GM23338 (cell line): ENCODE results near the gene TMEM116. TPM values are rescaled to one million over a fixed set of nuclear protein-coding genes. Genes with fewer than 3 reads are reported as not detected.

ENCODE experiments used
- ATAC-seq: fragments of 200-7000 bp; cut with Tn5 transposase; 3 replicates; pipeline ENCODE4 v1.9.1; 2020
- DNase-seq: peaks from one replicate; pipeline ENCODE4 v3.0.0-alpha.2; 2015; ENCODE audit warnings: low spot score
- H2AFZ ChIP-seq: fragments of 200-600 bp; sonication (generic); 2 replicates; pipeline ENCODE4 v1.8.0; 2016; ENCODE audit warnings: antibody characterized with exemption, mild to moderate bottlenecking, moderate library complexity
- H3F3A ChIP-seq: fragments of 200-600 bp; sonication (generic); replicated peaks from 2 replicates; pipeline ENCODE4 v1.8.0; 2017; ENCODE audit warnings: antibody characterized with exemption, mixed run types, low read depth
- H3K27ac ChIP-seq: fragments of 200-600 bp; sonication (generic); 2 replicates; pipeline ENCODE4 v1.6.1; 2016; ENCODE audit warnings: low read depth
- H3K27me3 ChIP-seq: fragments of 200-600 bp; sonication (generic); 2 replicates; pipeline ENCODE4 v1.8.0; 2016; ENCODE audit warnings: mild to moderate bottlenecking, mixed run types, moderate library complexity; ENCODE audit not compliant: insufficient read depth
- H3K36me3 ChIP-seq: fragments of 200-600 bp; sonication (generic); 2 replicates; pipeline ENCODE4 v1.8.0; 2016; ENCODE audit warnings: mild to moderate bottlenecking; ENCODE audit not compliant: insufficient read depth
- H3K4me1 ChIP-seq: fragments of 200-600 bp; sonication (generic); 2 replicates; pipeline ENCODE4 v1.8.0; 2016; ENCODE audit warnings: mild to moderate bottlenecking, moderate library complexity; ENCODE audit not compliant: insufficient read depth
- H3K4me2 ChIP-seq: fragments of 200-600 bp; sonication (generic); 2 replicates; pipeline ENCODE4 v1.7.1; 2017; ENCODE audit warnings: mixed run types
- H3K4me3 ChIP-seq: fragments of 200-600 bp; sonication (generic); 2 replicates; pipeline ENCODE4 v1.6.1; 2016; ENCODE audit warnings: mixed run types
- H3K79me2 ChIP-seq: fragments of 200-600 bp; sonication (generic); replicated peaks from 2 replicates; pipeline ENCODE4 v1.8.0; 2017; ENCODE audit warnings: mild to moderate bottlenecking; ENCODE audit not compliant: insufficient read depth
- H3K9me2 ChIP-seq: fragments of 200-600 bp; sonication (generic); 2 replicates; pipeline ENCODE4 v1.8.0; 2017; ENCODE audit not compliant: insufficient read depth
- H4K20me1 ChIP-seq: fragments of 200-600 bp; sonication (generic); replicated peaks from 2 replicates; pipeline ENCODE4 v1.8.0; 2017; ENCODE audit warnings: mild to moderate bottlenecking; ENCODE audit not compliant: insufficient read depth
- H3K27ac Mint-ChIP-seq: 2 replicates; pipeline ENCODE4 v1.8.0; 2020; ENCODE audit warnings: inconsistent platforms, mild to moderate bottlenecking, moderate library complexity, mixed read lengths
- H3K27me3 Mint-ChIP-seq: 3 replicates; pipeline ENCODE4 v1.8.0; 2022; ENCODE audit warnings: low read depth, mild to moderate bottlenecking, moderate library complexity, mixed read lengths, inconsistent platforms; ENCODE audit not compliant: insufficient read depth, poor library complexity
- H3K36me3 Mint-ChIP-seq: 3 replicates; pipeline ENCODE4 v1.8.0; 2021; ENCODE audit warnings: low read depth, mild to moderate bottlenecking, inconsistent platforms, moderate library complexity, mixed read lengths
- H3K4me1 Mint-ChIP-seq: 3 replicates; pipeline ENCODE4 v1.8.0; 2020; ENCODE audit warnings: mild to moderate bottlenecking, inconsistent platforms, mixed read lengths
- H3K4me3 Mint-ChIP-seq: 3 replicates; pipeline ENCODE4 v1.8.0; 2021; ENCODE audit warnings: moderate library complexity, mild to moderate bottlenecking, inconsistent platforms, mixed read lengths
- H3K9me3 Mint-ChIP-seq: 3 replicates; pipeline ENCODE4 v1.8.0; 2020; ENCODE audit warnings: moderate library complexity, mild to moderate bottlenecking, inconsistent platforms, mixed read lengths
- CREB1 ChIP-seq: fragments of 250-450 bp; sonication (Bioruptor Pico); IDR thresholded peaks from 2 replicates; pipeline ENCODE4 v1.5.0; 2020; ENCODE audit warnings: low read depth, mild to moderate bottlenecking, moderate library complexity
- CTCF ChIP-seq, 2 experiments: fragments of 200-600 bp in 1 of 2; sonication (generic) in 1 of 2; conservative IDR thresholded peaks; 2 replicates each; pipeline versions ENCODE4 v1.5.1 to v1.6.1; 2016 to 2017; ENCODE audit warnings: antibody characterized with exemption in 2 of 2, low read depth in 2 of 2, mild to moderate bottlenecking in 2 of 2, moderate library complexity in 1 of 2
- EZH2 ChIP-seq: fragments of 200-600 bp; sonication (generic); IDR thresholded peaks from one replicate; pipeline ENCODE4 v1.8.0; 2017; ENCODE audit warnings: antibody characterized with exemption, mild to moderate bottlenecking, low read depth; ENCODE audit not compliant: unreplicated experiment
- EZH2phosphoT487 ChIP-seq: fragments of 200-600 bp; sonication (generic); IDR thresholded peaks from one replicate; pipeline ENCODE4 v1.8.1; 2018; ENCODE audit warnings: antibody characterized with exemption; ENCODE audit not compliant: unreplicated experiment
- NANOG ChIP-seq: IDR thresholded peaks from 2 replicates; pipeline ENCODE4 v1.6.1; 2016; ENCODE audit warnings: antibody characterized with exemption, borderline replicate concordance
- POLR2AphosphoS5 ChIP-seq: IDR thresholded peaks from 2 replicates; pipeline ENCODE4 v1.6.1; 2016; ENCODE audit warnings: antibody characterized with exemption, low read depth
- STAT1 ChIP-seq: IDR thresholded peaks from one replicate; pipeline ENCODE4 v1.6.1; 2016; ENCODE audit warnings: antibody characterized with exemption; ENCODE audit not compliant: unreplicated experiment
- ZNF114 ChIP-seq: fragments of 250-450 bp; sonication (Bioruptor Pico); IDR thresholded peaks from 2 replicates; pipeline ENCODE4 v1.5.0; 2020; ENCODE audit warnings: mild to moderate bottlenecking, moderate library complexity
- ZNF331 ChIP-seq: fragments of 250-450 bp; sonication (Bioruptor Pico); IDR thresholded peaks from 2 replicates; pipeline ENCODE4 v1.5.0; 2020; ENCODE audit warnings: low read depth, mild to moderate bottlenecking, moderate library complexity
- ZNF462 ChIP-seq: fragments of 250-450 bp; sonication (Bioruptor Pico); IDR thresholded peaks from 2 replicates; pipeline ENCODE4 v1.5.0; 2020; ENCODE audit warnings: mild to moderate bottlenecking, moderate library complexity
- polyA plus RNA-seq: library from polyadenylated mRNA; unstranded; fragments of >200 nt; fragmentation: Nextera tagmentation; extraction: Ambion mirVana; gene quantifications from 2 replicates; pipeline ENCODE4 v1.2.1, GENCODE V29; 2016
- total RNA-seq: library from RNA; depleted of rRNA; stranded (reverse); fragments of >200 nt; shearing (Covaris generic); gene quantifications from 2 replicates; pipeline ENCODE4 v1.2.3, GENCODE V29; 2014
- TF ChIP-seq, protein P1 (sequence below): IDR thresholded peaks from 2 replicates; pipeline ENCODE4 v1.6.1; 2016; ENCODE audit warnings: antibody characterized with exemption

The TMEM116 gene
- total and polyA plus RNA-seq, 2 experiments from 2014 or later: 8.0 to 10.4 TPM

GRCh38 chr12:111984820-111985219, 28.1 kb downstream of the TMEM116 start:
- H3K36me3 Mint-ChIP-seq: no peaks in the 10 kb centered on the region
- ATAC-seq (no peak), DNase-seq (no peak)
- no peaks in the 10 kb centered on the region for H3K27me3 Mint-ChIP-seq
- H3K9me3 Mint-ChIP-seq: no peaks in the 10 kb centered on the region
- Histone ChIP-seq H3K27me3 (no peaks in the 10 kb centered on the region), H3F3A (no peaks in the 10 kb centered on the region), H3K36me3 (0 out of 2 replicates have a peak, but pooled peaks cover 3% of the 10 kb centered on the region), H4K20me1 (no peaks in the 10 kb centered on the region), H3K27ac (no peak overlapping the region), H3K4me1 (no peaks in the 10 kb centered on the region), H3K4me2 (no peak overlapping the region), H3K9me2 (no peaks in the 10 kb centered on the region), H3K79me2 (no peaks in the 10 kb centered on the region), H2AFZ (no peak overlapping the region), H3K4me3 (no peak overlapping the region)
- H3K4me1 Mint-ChIP-seq: no peaks in the 10 kb centered on the region
- no peak overlapping the region for H3K27ac Mint-ChIP-seq
- TF ChIP-seq ZNF331 (CRISPR knock-in tag) (no peak), POLR2AphosphoS5 (no peak), CTCF (conservative IDR thresholded peaks at IDR 0.05; ENCODE audit: low read depth in 2 of 2) (no peak), NANOG (no peak), EZH2phosphoT487 (no peak), EZH2 (no peak), STAT1 (no peak), ZNF114 (CRISPR knock-in tag) (no peak), CREB1 (CRISPR knock-in tag) (no peak), ZNF462 (CRISPR knock-in tag) (no peak)
- TF ChIP-seq, protein P1, sequence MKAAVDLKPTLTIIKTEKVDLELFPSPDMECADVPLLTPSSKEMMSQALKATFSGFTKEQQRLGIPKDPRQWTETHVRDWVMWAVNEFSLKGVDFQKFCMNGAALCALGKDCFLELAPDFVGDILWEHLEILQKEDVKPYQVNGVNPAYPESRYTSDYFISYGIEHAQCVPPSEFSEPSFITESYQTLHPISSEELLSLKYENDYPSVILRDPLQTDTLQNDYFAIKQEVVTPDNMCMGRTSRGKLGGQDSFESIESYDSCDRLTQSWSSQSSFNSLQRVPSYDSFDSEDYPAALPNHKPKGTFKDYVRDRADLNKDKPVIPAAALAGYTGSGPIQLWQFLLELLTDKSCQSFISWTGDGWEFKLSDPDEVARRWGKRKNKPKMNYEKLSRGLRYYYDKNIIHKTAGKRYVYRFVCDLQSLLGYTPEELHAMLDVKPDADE: no peak
- no peak overlapping the region for H3K4me3 Mint-ChIP-seq
